ENCODE measurements around the gene OSBPL7.

Gene OSBPL7

DNA sequence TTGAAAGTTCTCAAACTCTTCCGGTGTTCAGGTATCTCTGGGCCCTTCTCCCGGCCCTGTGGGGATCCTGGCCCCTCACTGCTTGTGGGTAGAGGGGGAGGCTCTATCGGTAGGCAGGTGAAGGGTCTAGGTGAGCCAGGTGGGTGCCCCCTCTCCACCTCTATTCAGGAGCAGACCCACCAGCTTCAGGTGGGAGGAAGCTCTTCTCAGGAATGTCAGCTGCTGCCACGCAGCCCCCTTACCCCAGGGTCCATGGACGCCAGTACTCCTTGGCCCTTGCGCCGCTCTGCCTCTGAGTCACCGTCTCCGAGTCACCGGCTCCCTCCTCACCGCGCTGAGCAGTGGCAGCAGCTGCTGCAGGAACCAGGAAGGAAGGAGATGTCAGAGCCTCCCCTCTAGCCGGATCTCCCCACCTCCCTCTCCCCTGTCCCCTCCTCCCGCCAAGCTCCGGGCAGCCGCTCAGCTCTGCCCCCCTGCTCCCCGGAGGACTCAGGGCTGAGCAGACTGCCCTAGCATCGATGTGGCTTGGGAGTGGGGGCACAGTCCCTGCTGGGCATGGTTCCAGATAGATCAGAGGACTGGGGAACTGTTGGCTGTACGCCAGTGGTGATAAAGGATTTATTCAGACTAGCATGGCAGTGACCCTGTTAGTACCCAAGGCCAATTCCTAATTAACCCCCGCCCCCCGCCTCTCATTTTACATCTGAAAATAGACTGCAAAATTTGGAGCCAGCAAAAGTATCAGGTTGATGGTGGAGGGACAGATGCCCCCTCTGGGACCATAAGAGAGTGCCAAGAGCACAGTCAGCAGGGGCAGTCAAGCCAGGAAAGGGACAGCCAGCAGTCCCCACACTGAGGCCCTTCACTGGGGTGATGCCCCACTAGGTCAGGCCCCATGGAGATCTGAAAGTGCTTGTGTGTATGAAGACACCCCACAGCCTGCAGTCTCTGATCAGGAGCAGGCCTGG lies at the start of gene OSBPL7:
OSBPL7 (minus strand) TSS at position 371 of the 968 bp plus-strand sequence. CDS start 1,516 bp downstream, outside the sequence.
- peak; percentile 57 to 61 for DNase-seq

- DNase-seq: no peak
These were observed 49.5 kb upstream of the OSBPL7 start for GRCh38 chr17:47871048-47871447.

DNA sequence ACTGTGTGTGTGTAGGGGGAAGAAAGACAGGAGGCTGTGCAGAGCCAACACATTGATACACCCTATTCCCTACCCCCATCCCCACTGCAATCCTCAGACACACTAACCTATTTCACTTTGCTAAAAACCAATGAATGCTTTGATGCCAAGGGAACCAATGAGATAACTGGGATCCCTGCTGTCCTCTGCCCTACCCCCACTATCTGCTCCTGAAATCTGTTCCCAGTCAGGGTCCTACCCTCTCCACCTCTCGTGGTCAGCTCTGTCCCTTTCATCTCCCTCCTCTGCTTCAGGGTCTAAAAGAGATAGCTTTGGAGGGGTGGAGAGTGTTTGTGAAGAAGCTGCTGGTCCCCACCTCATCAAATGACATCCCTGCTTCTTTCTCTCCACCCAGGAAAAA lies 48.5 kb upstream of the OSBPL7 start:
- DNase-seq: no peak

DNA sequence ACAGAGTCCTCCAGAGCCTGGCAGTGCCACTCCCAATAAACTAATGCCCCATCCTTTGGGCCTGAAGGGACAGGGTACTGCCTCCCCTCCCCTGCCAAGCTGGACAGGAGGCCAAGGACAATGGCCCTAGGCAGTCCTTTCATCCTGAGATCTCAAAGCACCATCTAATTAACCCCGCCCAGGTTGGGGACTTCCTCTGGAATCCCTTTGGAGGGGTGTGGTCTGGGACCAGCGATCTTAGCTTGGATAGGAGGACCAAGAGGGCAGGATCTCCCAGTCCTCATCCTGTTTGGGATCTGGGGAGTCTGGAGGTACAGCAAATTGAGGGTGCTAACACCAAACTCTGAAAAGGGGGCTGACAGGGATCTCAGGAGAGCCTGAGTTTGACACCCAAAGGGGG lies 47.5 kb upstream of the OSBPL7 start:
- DNase-seq: no peak

DNA sequence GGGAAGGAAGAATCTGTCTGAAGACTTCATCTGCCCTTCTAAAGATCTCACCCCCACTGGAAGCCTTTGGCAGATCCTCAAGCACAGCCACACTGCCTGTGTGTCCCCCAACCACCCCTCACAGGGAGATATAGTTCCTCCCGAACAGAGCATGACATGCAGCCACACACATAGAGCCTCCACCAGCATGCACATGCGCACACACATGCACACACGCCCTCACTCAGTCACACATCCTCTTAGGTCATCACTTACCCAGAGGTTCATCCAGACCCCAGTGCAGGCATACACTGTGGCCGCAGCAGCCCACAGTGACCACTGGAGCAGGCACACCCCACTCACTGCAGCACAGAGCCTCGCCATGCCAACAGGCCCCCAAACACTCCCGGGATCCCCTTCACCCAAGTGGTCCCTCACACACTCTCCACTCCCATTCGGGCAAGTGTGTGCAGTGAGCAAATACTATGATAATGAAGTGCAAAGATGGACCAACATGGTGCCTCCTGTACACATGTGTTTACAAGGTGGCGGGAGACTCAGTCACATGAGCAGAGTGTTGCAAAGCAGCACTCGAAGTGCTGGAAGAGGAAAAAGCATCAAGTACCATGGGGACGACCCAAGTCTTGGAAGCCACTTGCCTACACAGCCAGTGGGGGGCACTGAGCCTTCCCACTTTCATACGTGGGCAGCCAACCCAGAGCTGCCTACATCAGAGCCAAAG lies 46.4 kb upstream of the OSBPL7 start:
- no peak for DNase-seq

DNA sequence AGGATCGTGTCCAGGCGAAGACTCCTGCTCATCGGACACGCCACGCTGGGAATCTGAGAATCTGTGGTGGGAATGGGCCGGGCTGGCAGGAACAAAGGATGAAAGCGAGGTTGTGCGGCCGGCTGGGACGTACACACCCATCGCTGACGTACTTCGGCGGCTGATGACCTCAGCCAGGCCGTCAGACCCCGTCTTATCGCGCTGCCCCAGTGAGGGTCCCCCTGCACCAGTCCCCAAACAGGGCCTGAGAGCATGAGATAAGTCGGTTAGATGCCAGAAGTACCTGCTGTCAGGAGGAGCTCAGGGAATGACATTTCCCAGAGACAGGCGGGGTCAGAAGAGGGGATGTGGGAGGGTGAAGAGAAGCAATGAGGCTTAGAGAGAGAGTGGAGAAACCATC lies 45.3 kb upstream of the OSBPL7 start:
- DNase-seq: no peak

GRCh38 chr17:47864791-47865216 lies 43.2 kb upstream of the OSBPL7 start:
- no peak for DNase-seq

DNA sequence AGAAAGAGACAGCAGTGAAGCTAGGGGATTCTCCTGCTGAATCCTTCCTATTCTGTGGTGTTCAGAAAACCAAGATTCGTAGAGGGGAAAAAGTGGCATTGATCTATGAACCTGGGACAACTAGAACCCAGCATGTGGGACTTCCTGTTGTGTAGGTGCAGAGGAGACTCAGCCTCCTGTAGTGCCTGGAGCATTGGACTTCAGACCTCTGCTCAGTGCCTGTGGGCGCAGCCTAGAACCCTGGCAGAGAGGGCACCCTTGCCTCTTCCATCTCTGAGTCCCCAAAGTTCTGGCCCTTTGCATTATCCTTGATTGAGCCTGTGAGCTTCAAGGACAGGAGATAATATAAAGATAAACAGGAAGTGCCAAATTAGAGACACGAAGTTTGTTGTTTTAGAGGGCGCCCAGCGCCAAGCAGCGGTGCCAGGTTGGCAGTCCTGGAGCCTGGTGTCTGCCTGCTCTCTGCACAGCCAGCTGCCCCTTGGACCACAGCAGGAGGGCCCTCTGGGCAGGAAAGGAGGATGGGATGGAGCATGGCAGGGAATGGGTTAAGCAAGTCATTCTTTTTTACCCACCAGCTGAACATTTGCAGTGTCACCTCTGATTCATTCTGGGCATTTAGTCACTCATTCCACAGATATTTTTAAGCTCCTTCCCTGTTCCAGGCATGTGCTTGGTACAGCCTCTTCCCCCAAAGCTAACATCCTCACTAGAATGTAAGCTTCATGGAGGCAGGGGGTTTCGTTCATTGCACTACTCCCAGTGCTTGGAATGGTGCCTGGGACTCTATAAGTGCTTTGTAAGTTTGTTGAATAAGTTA lies 41.2 kb upstream of the OSBPL7 start:
- DNase-seq: no peak

- no peak for DNase-seq
These were observed 38.8 kb upstream of the OSBPL7 start for GRCh38 chr17:47860386-47860785.

- DNase-seq: no peak
These were observed 36.2 kb upstream of the OSBPL7 start for GRCh38 chr17:47857551-47858455.

- no peak for DNase-seq
These were observed 35.2 kb upstream of the OSBPL7 start for GRCh38 chr17:47856830-47857229.

GRCh38 chr17:47855737-47856136 lies 34.1 kb upstream of the OSBPL7 start:
- no peak for DNase-seq

DNA sequence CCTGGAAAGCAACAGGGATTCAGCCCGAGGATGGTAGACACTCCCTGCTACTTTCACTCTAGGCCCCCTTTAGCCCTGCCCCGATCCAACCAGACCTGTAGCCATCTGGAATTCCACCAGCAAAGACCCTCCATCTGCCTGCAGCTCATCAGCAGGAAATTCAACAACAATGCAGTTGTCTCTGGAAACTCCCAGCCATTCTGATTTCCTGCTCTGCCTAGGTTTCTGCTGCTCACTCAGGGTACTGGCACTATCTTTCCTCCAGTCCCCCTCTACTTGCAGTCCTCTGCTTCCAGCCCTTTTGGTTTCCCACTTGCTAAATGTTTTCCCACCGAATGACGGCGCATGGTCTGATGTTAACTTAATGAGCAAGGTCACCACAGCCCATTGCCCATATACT lies 32.0 kb upstream of the OSBPL7 start:
- DNase-seq: no peak

GRCh38 chr17:47852113-47852949 lies 30.7 kb upstream of the OSBPL7 start:
- no peak for DNase-seq

- DNase-seq: no peak
These were observed 30.1 kb upstream of the OSBPL7 start for GRCh38 chr17:47851764-47852112.

DNA sequence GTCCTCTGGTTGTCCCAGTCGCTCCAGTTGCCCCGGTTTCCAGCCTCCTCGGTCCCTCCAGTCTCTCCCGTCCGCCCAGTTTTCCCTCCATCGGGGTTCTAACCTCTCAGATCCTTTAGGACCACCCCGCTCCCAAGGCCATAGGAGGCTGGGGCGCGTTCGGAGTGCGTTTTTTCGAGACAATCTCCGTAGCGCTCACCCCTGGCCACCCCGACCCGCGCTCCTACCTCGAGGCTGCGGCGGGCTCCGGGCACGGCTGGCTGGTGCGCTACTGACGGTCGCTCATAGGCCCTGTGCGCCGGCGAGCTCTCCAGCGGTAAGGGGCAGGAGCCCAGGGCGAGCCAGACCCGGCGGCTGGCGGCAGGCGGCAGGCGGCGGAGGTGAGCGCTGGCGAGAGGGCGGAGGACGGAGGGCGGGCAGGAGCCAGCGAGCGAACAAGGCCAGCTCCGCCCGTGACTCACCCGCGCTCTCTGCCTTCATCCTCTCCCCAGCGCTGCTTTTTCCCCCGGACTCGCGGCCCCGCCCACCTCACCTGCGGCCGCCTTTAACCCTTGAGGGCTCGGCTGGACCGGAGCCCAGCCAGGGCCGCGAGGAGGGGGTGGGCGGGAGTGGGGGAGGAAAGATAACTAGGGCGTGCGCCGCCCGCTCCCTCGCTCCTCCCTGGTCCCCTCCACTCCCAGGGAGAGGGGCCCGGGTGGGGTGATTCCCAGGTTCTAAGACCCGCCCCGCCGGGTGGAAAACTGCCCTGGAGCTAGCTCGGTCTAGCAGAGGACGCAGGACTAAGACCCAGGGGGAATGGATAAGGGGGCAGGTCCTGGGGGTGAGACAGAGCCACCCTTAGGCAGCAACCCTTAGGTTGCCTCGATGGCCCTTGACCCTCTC lies 29.3 kb upstream of the OSBPL7 start, which contains the start of gene SP6:
SP6 (minus strand) TSS at position 472 of the 882 bp plus-strand sequence. CDS start 2,734 bp downstream, outside the sequence.
- peak; percentile 55 to 59 for DNase-seq

- DNase-seq: no peak
These were observed 28.7 kb upstream of the OSBPL7 start for GRCh38 chr17:47850373-47850691.

DNA sequence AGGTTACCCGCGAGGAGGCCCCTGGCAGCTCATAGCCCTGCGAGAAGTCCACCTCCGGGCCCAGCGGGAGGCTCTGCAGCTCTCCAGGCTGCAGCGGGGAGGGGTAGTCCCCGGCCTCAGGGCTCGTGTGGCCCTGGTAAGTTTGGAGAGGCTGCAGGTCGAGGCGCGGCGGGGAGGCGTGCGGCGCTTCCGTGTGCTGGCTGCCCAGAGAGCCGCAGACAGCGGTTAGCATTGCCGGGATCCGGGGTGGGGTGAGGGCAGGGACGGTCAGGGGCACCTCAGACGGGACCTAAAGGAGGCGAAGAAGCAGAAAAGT lies 26.6 kb upstream of the OSBPL7 start:
- DNase-seq: no peak

DNA sequence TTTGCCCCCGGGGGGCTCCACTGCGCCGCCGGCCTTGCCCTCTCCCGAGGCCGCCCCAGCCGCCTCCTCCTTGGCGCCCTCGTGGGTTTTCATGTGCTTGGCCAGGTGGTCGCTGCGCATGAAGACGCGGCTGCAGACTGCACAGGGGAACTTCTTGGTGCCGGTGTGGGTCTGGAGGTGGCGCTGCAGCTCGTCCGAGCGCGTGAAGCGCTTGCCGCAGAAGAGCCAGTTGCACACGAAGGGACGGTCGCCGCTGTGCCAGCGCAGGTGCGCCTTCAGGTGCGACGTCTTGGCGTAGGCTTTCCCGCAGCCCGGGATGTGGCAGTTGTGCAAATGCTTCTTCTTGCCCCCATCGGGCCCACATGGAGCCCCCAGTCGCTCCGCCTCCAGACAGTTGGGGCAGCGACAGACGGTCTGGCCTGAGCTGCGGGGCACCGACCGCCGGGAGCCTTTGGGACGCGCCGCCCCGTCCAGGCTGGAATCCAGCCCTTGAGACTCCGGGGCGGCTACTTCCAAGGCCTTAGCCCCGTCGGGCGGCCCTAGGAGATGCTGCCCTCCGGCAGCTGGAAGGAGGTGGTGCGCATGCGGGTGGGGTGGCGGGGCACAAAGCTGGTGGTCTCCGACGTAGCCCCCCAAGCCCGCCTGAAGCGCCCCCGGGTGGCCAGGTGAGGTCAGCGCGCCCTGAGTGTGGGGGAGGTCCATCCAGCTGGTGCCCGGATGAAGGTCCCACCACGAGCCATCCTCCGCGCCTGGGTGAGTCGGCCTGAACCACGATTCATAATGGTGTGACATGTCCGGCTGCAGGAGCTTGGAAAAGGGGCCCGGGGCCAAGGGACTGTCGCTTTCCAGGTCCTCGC lies 26.0 kb upstream of the OSBPL7 start:
- DNase-seq: peak in 1 of 2 donors; percentile 27
